ENCODE results near the gene MYCBP. TPM values are rescaled to one million over a fixed set of nuclear protein-coding genes. Genes with fewer than 3 reads are reported as not detected.
"Not testable (repeated sequence)": the region's sequence is repeated elsewhere in the genome, so short reads cannot be mapped to it uniquely, and the experiment has no call there.

The MYCBP gene
- total RNA-seq, 4 donors from 2014 or later, result 14.6 to 27.3 (median 16.6) TPM

DNA sequence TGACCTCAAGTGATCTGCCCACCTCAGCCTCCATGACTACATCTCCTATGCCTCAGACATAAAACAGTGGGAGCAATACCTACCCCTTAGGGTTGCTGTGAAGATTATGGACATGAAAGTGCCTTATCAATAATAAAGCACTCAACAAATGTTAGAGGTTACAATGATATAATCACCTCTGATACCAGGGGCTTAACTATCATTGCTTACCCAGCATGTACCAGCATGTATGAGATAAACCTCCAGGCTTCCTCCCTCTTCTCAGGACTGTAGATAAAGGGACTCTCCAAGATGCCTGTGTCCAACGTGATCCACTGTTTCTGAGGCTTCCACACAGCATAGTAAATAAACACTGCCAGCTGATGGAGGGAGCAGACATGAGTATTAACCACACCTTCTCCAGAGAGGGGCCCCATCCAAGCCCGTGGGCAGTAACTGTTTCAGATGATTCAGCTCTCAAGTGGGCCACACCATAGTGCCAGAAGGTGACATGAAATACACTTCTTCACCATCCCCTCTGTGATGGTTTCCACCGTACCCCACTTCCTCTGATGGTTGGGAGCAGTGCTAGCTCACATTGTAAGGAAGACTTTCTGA, 42.3 kb upstream of the MYCBP start:
- intact Hi-C loops (cut with DNase I; ENCODE audit: low total_unique reads), result no loop called here
- TF ChIP-seq, protein P1, sequence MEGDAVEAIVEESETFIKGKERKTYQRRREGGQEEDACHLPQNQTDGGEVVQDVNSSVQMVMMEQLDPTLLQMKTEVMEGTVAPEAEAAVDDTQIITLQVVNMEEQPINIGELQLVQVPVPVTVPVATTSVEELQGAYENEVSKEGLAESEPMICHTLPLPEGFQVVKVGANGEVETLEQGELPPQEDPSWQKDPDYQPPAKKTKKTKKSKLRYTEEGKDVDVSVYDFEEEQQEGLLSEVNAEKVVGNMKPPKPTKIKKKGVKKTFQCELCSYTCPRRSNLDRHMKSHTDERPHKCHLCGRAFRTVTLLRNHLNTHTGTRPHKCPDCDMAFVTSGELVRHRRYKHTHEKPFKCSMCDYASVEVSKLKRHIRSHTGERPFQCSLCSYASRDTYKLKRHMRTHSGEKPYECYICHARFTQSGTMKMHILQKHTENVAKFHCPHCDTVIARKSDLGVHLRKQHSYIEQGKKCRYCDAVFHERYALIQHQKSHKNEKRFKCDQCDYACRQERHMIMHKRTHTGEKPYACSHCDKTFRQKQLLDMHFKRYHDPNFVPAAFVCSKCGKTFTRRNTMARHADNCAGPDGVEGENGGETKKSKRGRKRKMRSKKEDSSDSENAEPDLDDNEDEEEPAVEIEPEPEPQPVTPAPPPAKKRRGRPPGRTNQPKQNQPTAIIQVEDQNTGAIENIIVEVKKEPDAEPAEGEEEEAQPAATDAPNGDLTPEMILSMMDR (IDR thresholded peaks at IDR 0.05), result no peak
- TF ChIP-seq POLR2A (IDR thresholded peaks at IDR 0.05), result no peak
- H3K4me3 ChIP-seq (ENCODE audit: low read depth, poor library complexity, severe bottlenecking), result no peak overlapping the region
- no peak for DNase-seq (ENCODE audit: low spot score in 2 of 2)
- WGBS, 2 donors, result 39 to 52% methylated on average over 3 of the region's 3 CpGs

DNA sequence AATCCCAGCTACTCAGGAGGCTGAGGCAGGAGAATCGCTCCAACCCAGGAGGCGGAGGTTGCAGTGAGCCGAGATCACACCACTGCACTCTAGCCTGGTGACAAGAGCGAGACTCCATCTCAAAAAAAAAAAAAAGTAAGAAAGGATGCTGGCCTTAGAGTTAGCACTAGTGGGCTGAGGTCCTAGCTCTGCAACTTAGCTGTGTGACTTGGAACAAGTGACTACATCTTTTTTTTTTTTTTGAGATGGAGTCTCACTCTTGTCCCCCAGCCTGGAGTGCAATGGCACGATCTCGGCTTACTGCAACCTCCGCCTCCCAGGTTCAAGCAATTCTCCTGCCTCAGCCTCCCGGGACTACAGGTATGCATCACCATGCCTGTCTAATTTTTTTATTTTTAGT, 41.8 kb upstream of the MYCBP start:
- DNase-seq (ENCODE audit: low spot score in 2 of 2); intact Hi-C loops (cut with DNase I; ENCODE audit: low total_unique reads); H3K4me3 ChIP-seq (ENCODE audit: low read depth, poor library complexity, severe bottlenecking): not testable (repeated sequence)
- WGBS, 2 donors, result 96 to 99% methylated on average over 8 of the region's 8 CpGs

DNA sequence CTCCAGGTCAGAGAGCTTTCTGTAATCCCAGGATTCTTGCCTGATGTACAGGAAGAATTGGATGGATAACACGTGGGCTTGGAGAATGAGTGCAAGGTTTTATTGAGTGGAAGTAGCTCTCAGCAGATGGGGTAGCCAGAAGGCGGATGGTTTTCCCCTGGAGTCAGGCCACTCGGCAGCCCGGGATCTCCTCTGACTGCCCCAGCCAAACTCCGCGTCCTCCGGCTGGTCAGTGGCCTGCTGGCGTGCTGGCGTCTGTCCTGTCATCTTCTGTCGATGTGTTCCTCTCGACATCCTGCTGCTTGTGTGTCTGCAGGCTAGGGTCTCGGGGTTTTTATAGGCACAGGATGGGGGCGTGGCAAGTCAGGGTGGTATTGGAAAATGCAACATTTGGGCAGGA, 35.7 kb upstream of the MYCBP start:
- DNase-seq (ENCODE audit: low spot score in 2 of 2), result no peak
- no peak overlapping the region for H3K4me3 ChIP-seq (ENCODE audit: low read depth, poor library complexity, severe bottlenecking)
- intact Hi-C loops (cut with DNase I; ENCODE audit: low total_unique reads), result no loop called here
- no peak for TF ChIP-seq POLR2A (IDR thresholded peaks at IDR 0.05)
- TF ChIP-seq, protein P1 (IDR thresholded peaks at IDR 0.05), result no peak
- WGBS, 2 donors, result 91 to 95% methylated on average over 13 of the region's 13 CpGs

DNA sequence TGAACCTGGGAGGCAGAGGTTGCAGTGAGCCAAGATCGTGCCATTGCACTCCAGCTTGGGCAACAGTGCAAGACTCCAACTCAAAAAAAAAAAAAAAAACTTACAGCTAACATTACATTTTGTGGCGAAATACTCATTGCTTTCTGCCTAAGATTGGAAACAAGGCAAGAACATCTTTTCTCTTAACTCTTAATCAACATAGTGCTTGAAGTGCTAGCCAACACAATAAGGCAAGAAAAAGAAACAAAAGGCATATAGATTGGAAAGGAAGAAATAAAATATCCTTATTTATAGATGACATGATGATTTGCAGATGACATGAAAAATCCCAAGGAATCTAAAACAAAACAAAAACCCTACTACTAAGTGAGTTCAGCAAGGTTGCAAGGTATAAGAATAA, 32.8 kb upstream of the MYCBP start:
- no peak overlapping the region for H3K4me3 ChIP-seq (ENCODE audit: low read depth, poor library complexity, severe bottlenecking)
- WGBS, 2 donors, result 97 to 99% methylated on average over 2 of the region's 2 CpGs
- TF ChIP-seq, protein P1 (IDR thresholded peaks at IDR 0.05), result no peak
- no peak for TF ChIP-seq POLR2A (IDR thresholded peaks at IDR 0.05)
- intact Hi-C loops (cut with DNase I; ENCODE audit: low total_unique reads), result no loop called here
- DNase-seq (ENCODE audit: low spot score in 2 of 2), result no peak

DNA sequence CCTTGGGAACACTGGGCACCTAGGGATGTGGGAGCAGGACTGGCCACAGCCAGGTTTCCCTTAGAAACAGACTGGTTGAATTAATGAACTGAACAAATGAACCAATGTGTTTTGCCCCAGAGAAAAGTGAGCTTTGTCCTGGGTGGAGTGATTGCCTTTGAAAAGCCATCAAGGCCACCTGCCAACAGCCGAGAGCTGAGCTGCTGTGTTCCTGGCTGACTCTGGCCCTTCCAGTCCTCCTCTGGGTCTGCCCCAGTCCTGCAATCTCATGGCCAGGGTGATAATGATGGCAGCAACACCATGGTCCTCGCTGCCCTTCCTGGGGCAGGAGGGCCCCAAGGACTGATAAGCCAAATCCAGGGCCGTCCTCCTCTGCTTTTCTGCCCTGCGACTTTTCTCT, 26.4 kb upstream of the MYCBP start:
- intact Hi-C loops (cut with DNase I; ENCODE audit: low total_unique reads), result no loop called here
- no peak overlapping the region for H3K4me3 ChIP-seq (ENCODE audit: low read depth, poor library complexity, severe bottlenecking)
- TF ChIP-seq POLR2A (IDR thresholded peaks at IDR 0.05), result no peak
- TF ChIP-seq, protein P1 (IDR thresholded peaks at IDR 0.05), result no peak
- DNase-seq (ENCODE audit: low spot score in 2 of 2), result no peak
- whole genome bisulfite sequencing, 2 donors, result 80 to 93% methylated on average over 4 of the region's 4 CpGs

DNA sequence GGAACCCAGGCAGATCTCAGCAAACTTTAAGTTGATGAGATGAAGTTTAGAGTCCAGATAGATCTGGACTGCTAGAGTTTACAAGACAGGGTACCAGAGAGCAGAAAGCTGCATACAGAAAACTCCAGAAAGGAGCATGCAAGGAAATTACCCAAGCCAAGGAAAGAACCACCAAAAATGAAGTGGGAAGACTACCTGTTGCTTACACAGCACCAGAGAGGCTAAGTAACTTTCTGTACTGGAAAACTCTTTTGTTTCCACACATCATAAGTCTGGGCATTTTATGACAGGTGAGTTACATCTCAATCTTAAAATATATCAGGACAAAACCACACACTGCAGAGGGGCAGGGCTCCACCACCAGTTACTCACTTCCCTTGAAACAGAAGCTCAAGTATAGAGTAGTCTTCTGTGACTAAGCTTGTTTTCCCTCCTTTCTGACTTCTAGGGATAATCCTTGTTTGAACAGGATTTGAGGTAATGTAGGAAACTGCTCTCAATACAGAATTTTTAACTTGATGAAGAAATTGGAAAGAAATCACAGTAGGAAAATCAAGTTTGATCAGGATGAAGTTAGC, 25.6 kb upstream of the MYCBP start:
- H3K4me3 ChIP-seq (ENCODE audit: low read depth, poor library complexity, severe bottlenecking), result no peak overlapping the region
- DNase-seq (ENCODE audit: low spot score in 2 of 2), result no peak
- intact Hi-C loops (cut with DNase I; ENCODE audit: low total_unique reads), result no loop called here
- TF ChIP-seq, protein P1 (IDR thresholded peaks at IDR 0.05), result no peak
- no peak for TF ChIP-seq POLR2A (IDR thresholded peaks at IDR 0.05)
